ENCODE measurements around the gene ORMDL2.
"Not testable (repeated sequence)": the region's sequence is repeated elsewhere in the genome, so short reads cannot be mapped to it uniquely, and the experiment has no call there.

ORMDL2 gene

GRCh38 chr12:55828357-55828756 lies 10.5 kb downstream of the ORMDL2 start:
- DNase-seq (ENCODE audit: low read depth, low spot score): no peak

- DNase-seq (ENCODE audit: low read depth, low spot score): no peak
Observed at GRCh38 chr12:55829967-55830600, 12.2 kb downstream of the ORMDL2 start.

- peak; percentile 30 for DNase-seq (ENCODE audit: low read depth, low spot score)
Observed at GRCh38 chr12:55830601-55831446, 13.0 kb downstream of the ORMDL2 start.

GRCh38 chr12:55831447-55831815 lies 13.6 kb downstream of the ORMDL2 start:
- DNase-seq (ENCODE audit: low read depth, low spot score): no peak

- DNase-seq (ENCODE audit: low read depth, low spot score): no peak
Observed at GRCh38 chr12:55833056-55833455, 15.2 kb downstream of the ORMDL2 start.

GRCh38 chr12:55834400-55834799 lies 16.6 kb downstream of the ORMDL2 start:
- not testable (repeated sequence) for DNase-seq (ENCODE audit: low read depth, low spot score)

- DNase-seq (ENCODE audit: low read depth, low spot score): no peak
Observed at GRCh38 chr12:55838361-55838760, 20.5 kb downstream of the ORMDL2 start.

GRCh38 chr12:55839345-55840140 lies 21.7 kb downstream of the ORMDL2 start:
- no peak for DNase-seq (ENCODE audit: low read depth, low spot score)

GRCh38 chr12:55840581-55841351 lies 22.9 kb downstream of the ORMDL2 start:
- no peak for DNase-seq (ENCODE audit: low read depth, low spot score)

- no peak for DNase-seq (ENCODE audit: low read depth, low spot score)
Observed at GRCh38 chr12:55842681-55843429, 25.0 kb downstream of the ORMDL2 start, which contains the start of gene MMP19. Gene MMP19, minus strand, starts transcription at chr12:55842936. Its CDS starts 106 bp downstream, at chr12:55842830.

GRCh38 chr12:55843431-55843830 lies 25.6 kb downstream of the ORMDL2 start:
- DNase-seq (ENCODE audit: low read depth, low spot score): no peak

GRCh38 chr12:55844961-55845360 lies 27.1 kb downstream of the ORMDL2 start:
- DNase-seq (ENCODE audit: low read depth, low spot score): no peak

GRCh38 chr12:55845361-55845760 lies 27.5 kb downstream of the ORMDL2 start:
- DNase-seq (ENCODE audit: low read depth, low spot score): no peak

- DNase-seq (ENCODE audit: low read depth, low spot score): no peak
Observed at GRCh38 chr12:55845785-55846496, 28.1 kb downstream of the ORMDL2 start.

- DNase-seq (ENCODE audit: low read depth, low spot score): no peak
Observed at GRCh38 chr12:55847033-55847432, 29.2 kb downstream of the ORMDL2 start.

- no peak for DNase-seq (ENCODE audit: low read depth, low spot score)
Observed at GRCh38 chr12:55847603-55848291, 29.9 kb downstream of the ORMDL2 start.

GRCh38 chr12:55849616-55850343 lies 31.9 kb downstream of the ORMDL2 start:
- no peak for DNase-seq (ENCODE audit: low read depth, low spot score)

- no peak for DNase-seq (ENCODE audit: low read depth, low spot score)
Observed at GRCh38 chr12:55850401-55850800, 32.6 kb downstream of the ORMDL2 start.

- no peak for DNase-seq (ENCODE audit: low read depth, low spot score)
Observed at GRCh38 chr12:55850893-55851292, 33.1 kb downstream of the ORMDL2 start.
